Measurements from ENCODE around the gene SCYL1. TPM values are rescaled to one million over a fixed set of nuclear protein-coding genes. Genes with fewer than 3 reads are reported as not detected.
"Not testable (repeated sequence)": the region's sequence is repeated elsewhere in the genome, so short reads cannot be mapped to it uniquely, and the experiment has no call there.

SCYL1 gene
- total and polyA plus RNA-seq, 4 donors = 33.7 to 62.0 (median 52.6) TPM

DNA sequence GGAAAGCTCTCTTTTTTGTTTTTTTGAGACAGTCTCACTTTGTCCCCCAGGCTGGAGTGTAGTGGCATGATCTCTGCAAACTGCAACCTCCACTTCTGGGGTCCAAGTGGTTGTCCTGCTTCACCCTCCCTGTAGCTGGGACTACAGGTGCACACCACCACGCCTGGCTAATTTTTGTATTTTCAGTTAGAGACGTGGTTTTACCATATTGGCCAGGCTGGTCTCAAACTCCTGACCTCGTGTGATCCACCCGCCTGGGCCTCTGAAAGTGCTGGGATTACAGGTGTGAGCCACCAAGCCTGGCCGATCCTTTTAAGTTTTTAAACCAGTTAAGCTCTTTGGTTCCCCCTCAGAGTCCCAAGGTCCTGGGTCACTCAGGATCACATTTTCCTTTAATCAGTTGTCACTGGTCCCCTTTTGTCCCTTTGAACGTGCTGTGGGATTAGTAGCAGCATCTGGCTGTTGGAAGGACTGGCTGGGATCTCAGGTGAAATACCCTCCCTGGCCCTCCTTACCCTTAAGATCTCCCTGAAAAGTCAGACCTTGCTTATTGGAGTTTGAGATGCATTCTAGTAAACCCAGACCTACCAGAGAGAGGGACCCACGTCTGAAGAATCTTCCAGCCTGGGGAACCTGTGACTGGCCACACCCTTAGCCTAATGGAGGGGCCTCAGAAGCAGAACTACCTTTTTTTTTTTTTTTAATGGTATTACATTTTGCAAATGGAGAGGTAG lies 17.9 kb upstream of the SCYL1 start:
- peak; percentile 59 for DNase-seq (ENCODE audit: low spot score)
- TF ChIP-seq HNF4A (conservative IDR thresholded peaks at IDR 0.05) (peak in 1 of 2 donors; percentile 8), RAD21 (IDR thresholded peaks at IDR 0.05) (no peak), SP1 (IDR thresholded peaks at IDR 0.05) (no peak)
- TF ChIP-seq, protein P1, sequence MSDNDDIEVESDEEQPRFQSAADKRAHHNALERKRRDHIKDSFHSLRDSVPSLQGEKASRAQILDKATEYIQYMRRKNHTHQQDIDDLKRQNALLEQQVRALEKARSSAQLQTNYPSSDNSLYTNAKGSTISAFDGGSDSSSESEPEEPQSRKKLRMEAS (IDR thresholded peaks at IDR 0.05) = no peak
- WGBS = 27% methylated on average over 7 of the region's 7 CpGs
- Histone ChIP-seq H3K4me3 (ENCODE audit: low read depth in 1 of 3, low read length in 3 of 3) (no peak overlapping the region), H3K36me3 (ENCODE audit: control insufficient read depth in 4 of 4, insufficient read depth in 3 of 4, low read depth in 1 of 4, low read length in 3 of 4) (peaks cover 8 to 42% (median 25%) of the 10 kb centered on the region in 4 donors), H3K4me1 (ENCODE audit: control insufficient read depth in 4 of 4, insufficient read depth in 4 of 4, low read length in 3 of 4) (peaks cover 0 to 41% (median 21%) of the 10 kb centered on the region in 4 donors), H3K27ac (ENCODE audit: low read depth in 1 of 2, low read length in 2 of 2) (peak overlapping the region; percentile 94 to 100), H3K9me3 (ENCODE audit: control insufficient read depth in 4 of 4, low read length in 3 of 4) (no peaks in the 10 kb centered on the region), H3K27me3 (ENCODE audit: control insufficient read depth in 4 of 4, insufficient read depth in 4 of 4, low read length in 3 of 4) (no peaks in the 10 kb centered on the region), H3K9ac (ENCODE audit: low read depth in 1 of 2, low read length in 2 of 2) (peak overlapping the region; percentile 48 to 100)

DNA sequence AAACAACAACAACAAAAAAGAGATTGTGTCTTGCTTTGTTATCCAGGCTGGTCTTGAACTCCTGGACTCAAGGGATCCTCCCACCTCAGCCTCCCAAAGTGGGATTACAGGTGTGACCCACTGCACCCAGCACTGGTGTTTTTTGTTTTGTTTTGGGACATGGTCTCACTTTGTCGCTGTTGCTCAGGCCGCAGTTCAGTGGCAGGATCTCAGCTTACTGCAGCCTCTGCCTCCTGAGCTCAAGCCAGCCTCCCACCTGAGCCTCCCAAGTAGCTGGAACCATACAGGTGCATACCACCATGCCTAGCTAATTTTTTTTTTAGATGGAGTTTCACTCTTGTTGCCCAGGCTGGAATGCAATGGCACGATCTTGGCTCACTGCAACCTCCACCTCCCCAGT lies 12.6 kb upstream of the SCYL1 start:
- H3K4me1 ChIP-seq (ENCODE audit: control insufficient read depth in 4 of 4, insufficient read depth in 4 of 4, low read length in 3 of 4); H3K27me3 ChIP-seq (ENCODE audit: control insufficient read depth in 4 of 4, insufficient read depth in 4 of 4, low read length in 3 of 4); DNase-seq (ENCODE audit: low spot score); H3K9ac ChIP-seq (ENCODE audit: low read depth in 1 of 2, low read length in 2 of 2); H3K4me3 ChIP-seq (ENCODE audit: low read depth in 1 of 3, low read length in 3 of 3); H3K27ac ChIP-seq (ENCODE audit: low read depth in 1 of 2, low read length in 2 of 2); H3K9me3 ChIP-seq (ENCODE audit: control insufficient read depth in 4 of 4, low read length in 3 of 4); H3K36me3 ChIP-seq (ENCODE audit: control insufficient read depth in 4 of 4, insufficient read depth in 3 of 4, low read depth in 1 of 4, low read length in 3 of 4): not testable (repeated sequence)
- 98% methylated on average over 3 of the region's 3 CpGs for WGBS

DNA sequence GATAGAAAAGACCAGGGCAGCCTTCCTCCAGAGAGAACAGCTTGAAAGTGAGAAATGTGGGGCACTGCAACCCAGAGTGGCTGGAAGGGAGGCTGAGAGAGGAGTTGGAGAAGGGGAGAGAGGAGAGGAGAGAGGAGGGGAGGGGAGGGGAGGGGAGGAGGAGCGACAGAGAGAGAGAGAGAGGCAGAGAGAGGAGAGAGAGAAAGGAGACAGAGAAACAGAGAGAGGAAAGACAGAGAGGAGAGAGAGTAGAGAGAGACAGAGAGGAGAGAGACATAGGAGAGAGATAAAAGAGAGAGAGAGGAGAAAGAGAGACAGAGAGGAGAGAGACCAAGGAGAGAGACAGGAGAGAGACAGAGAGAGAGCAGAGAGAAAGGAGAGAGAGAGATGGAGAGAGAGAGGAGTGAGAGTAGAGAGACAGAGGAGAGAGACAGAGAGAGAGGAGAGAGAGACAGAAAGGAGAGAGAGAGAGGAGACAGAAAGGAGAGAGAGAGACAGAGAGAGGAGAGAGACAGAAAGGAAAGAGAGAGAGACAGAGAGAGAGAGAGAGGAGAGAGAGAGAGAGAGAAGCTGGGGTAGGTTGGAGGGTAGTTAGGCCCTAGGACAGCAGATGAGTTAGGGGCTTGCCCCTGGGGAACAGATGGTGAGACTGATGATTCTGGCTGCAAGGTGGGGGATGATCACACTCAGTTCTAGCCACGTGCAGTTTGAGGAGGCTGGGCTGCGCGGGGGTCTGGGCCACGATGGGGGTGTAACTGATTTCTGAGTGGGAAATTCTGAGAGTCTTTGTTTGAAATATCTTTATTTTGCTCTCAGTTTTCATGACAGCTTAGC lies 8.5 kb upstream of the SCYL1 start:
- Histone ChIP-seq H3K36me3 (ENCODE audit: control insufficient read depth in 4 of 4, insufficient read depth in 3 of 4, low read depth in 1 of 4, low read length in 3 of 4) (no peaks in the 10 kb centered on the region), H3K27me3 (ENCODE audit: control insufficient read depth in 4 of 4, insufficient read depth in 4 of 4, low read length in 3 of 4) (no peaks in the 10 kb centered on the region), H3K9ac (ENCODE audit: low read depth in 1 of 2, low read length in 2 of 2) (no peak overlapping the region), H3K27ac (ENCODE audit: low read depth in 1 of 2, low read length in 2 of 2) (no peak overlapping the region), H3K4me1 (ENCODE audit: control insufficient read depth in 4 of 4, insufficient read depth in 4 of 4, low read length in 3 of 4) (no peaks in the 10 kb centered on the region), H3K4me3 (ENCODE audit: low read depth in 1 of 3, low read length in 3 of 3) (no peak overlapping the region), H3K9me3 (ENCODE audit: control insufficient read depth in 4 of 4, low read length in 3 of 4) (no peaks in the 10 kb centered on the region)
- WGBS = 87% methylated on average over 5 of the region's 5 CpGs
- no peak for TF ChIP-seq JUND (IDR thresholded peaks at IDR 0.05)
- TF ChIP-seq FOXA2 (IDR thresholded peaks at IDR 0.05) = no peak
- no peak for DNase-seq (ENCODE audit: low spot score)

DNA sequence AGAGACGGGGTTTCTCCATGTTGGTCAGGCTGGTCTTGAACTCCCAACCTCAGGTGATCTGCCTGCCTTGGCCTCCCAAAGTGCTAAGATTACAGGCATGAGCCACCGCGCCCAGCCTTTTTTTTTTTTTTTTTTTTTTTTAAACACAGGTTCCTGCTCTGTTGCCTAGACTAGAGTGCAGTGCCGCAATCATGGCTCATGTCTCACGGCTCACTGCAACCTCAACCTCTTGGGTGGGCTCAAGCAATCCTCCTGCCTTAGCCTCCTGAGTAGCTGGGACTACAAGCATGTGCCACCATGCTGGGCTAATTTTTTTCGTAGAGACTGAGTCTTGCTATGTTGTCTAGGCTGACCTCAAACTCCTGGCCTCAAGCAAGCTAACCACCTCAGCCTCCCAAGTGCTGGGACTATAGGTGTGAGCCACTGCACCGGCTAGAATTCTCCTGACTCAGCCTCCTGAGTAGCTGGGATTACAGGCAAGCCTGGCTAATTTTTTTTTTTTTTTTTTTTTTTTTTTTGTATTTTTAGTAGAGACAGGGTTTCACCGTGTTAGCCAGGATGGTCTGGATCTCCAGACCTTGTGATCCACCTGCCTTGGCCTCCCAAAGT lies 5.8 kb upstream of the SCYL1 start:
- H3K27ac ChIP-seq (ENCODE audit: low read depth in 1 of 2, low read length in 2 of 2); H3K9ac ChIP-seq (ENCODE audit: low read depth in 1 of 2, low read length in 2 of 2); H3K9me3 ChIP-seq (ENCODE audit: control insufficient read depth in 4 of 4, low read length in 3 of 4); DNase-seq (ENCODE audit: low spot score); H3K36me3 ChIP-seq (ENCODE audit: control insufficient read depth in 4 of 4, insufficient read depth in 3 of 4, low read depth in 1 of 4, low read length in 3 of 4); H3K4me3 ChIP-seq (ENCODE audit: low read depth in 1 of 3, low read length in 3 of 3); H3K27me3 ChIP-seq (ENCODE audit: control insufficient read depth in 4 of 4, insufficient read depth in 4 of 4, low read length in 3 of 4): not testable (repeated sequence)
- peaks cover 0 to 14% (median 4%) of the 10 kb centered on the region in 4 donors for H3K4me1 ChIP-seq (ENCODE audit: control insufficient read depth in 4 of 4, insufficient read depth in 4 of 4, low read length in 3 of 4)
- WGBS = 88% methylated on average over 8 of the region's 8 CpGs

DNA sequence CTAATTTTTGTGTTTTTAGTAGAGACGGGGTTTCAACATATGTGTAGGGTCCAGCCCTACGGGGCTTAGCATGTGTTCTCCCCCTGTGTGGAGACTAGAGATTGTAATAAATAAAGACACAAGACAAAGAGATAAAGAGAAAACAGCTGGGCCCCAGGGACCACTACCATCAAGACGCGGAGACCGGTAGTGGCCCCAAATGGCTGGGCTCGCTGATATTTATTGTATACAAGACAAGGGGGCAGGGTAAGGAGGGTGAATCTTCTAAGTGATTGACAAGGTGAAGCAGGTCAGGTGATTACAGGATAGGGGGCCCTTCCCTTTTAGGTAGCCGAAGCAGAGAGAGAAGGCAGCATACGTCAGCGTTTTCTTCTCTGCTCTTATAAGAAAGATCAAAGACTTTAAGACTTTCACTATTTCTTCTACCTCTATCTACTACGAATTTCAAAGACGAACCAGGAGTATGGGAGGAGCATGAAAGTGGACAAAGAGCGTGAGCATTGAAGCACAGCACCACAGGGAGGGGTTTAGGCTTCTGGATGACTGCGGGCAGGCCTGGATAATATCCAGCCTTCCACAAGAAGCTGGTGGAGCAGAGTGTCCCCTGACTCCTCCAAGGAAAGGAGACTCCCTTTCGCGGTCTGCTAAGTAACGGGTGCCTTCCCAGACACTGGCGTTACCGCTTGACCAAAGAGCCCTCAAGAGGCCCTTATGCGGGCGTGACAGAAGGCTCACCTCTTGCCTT lies 2.9 kb upstream of the SCYL1 start:
- H3K9me3 ChIP-seq (ENCODE audit: control insufficient read depth in 4 of 4, low read length in 3 of 4); H3K9ac ChIP-seq (ENCODE audit: low read depth in 1 of 2, low read length in 2 of 2); H3K36me3 ChIP-seq (ENCODE audit: control insufficient read depth in 4 of 4, insufficient read depth in 3 of 4, low read depth in 1 of 4, low read length in 3 of 4); H3K27me3 ChIP-seq (ENCODE audit: control insufficient read depth in 4 of 4, insufficient read depth in 4 of 4, low read length in 3 of 4); DNase-seq (ENCODE audit: low spot score); H3K4me3 ChIP-seq (ENCODE audit: low read depth in 1 of 3, low read length in 3 of 3); H3K27ac ChIP-seq (ENCODE audit: low read depth in 1 of 2, low read length in 2 of 2): not testable (repeated sequence)
- 90% methylated on average over 20 of the region's 20 CpGs for WGBS
- H3K4me1 ChIP-seq (ENCODE audit: control insufficient read depth in 4 of 4, insufficient read depth in 4 of 4, low read length in 3 of 4) = peaks cover 6 to 25% (median 19%) of the 10 kb centered on the region in 4 donors

DNA sequence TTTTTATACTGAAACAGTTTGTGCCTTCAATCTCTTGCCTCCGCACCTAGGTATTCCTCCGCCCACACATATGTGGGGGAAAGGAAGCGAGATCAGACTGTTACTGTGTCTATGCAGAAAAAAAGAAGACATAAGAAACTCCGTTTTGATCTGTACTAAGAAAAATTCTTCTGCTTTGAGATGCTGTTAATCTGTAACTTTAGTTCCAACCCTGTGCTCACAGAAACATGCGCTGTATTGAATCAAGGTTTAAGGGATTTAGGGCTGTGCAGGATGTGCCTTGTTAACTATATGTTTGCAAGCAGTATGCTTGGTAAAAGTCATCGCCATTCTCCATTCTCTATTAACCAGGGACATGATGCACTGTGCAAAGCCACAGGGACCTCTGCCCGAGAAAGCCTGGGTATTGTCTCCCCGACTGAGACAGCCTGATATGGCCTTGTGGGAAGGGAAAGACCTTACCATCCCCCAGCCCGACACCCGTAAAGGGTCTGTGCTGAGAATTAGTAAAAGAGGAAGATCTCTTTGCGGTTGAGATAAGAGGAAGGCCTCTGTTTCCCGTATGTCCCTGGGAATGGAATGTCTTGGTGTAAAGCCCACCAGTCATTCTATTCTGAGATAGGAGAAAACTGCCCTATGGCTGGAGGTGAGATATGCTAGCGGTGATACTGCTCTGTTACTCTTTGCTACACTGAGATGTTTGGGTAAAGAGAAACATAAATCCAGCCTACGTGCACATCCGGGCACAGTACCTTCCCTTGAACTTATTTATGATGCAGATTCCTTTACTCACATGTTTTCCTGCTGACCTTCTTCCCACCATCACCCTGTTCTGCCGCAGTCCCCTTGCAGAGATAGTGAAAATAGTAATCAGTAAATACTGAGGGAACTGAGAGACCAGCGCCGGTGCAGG lies 1.9 kb upstream of the SCYL1 start:
- not testable (repeated sequence) for DNase-seq (ENCODE audit: low spot score); H3K9me3 ChIP-seq (ENCODE audit: control insufficient read depth in 4 of 4, low read length in 3 of 4); H3K36me3 ChIP-seq (ENCODE audit: control insufficient read depth in 4 of 4, insufficient read depth in 3 of 4, low read depth in 1 of 4, low read length in 3 of 4); H3K9ac ChIP-seq (ENCODE audit: low read depth in 1 of 2, low read length in 2 of 2); H3K4me3 ChIP-seq (ENCODE audit: low read depth in 1 of 3, low read length in 3 of 3); H3K27me3 ChIP-seq (ENCODE audit: control insufficient read depth in 4 of 4, insufficient read depth in 4 of 4, low read length in 3 of 4)
- WGBS = 58% methylated on average over 18 of the region's 18 CpGs
- peaks cover 6 to 31% (median 24%) of the 10 kb centered on the region in 4 donors for H3K4me1 ChIP-seq (ENCODE audit: control insufficient read depth in 4 of 4, insufficient read depth in 4 of 4, low read length in 3 of 4)
- peak overlapping the region in 1 of 2 donors; percentile 0 for H3K27ac ChIP-seq (ENCODE audit: low read depth in 1 of 2, low read length in 2 of 2)
